ENCODE results near the gene METTL16.

Gene METTL16

GRCh38 chr17:2384439-2385127 lies 127.1 kb downstream of the METTL16 start:
- no peak for DNase-seq (ENCODE audit: low read depth)
- no peak for TF ChIP-seq CTCF (IDR thresholded peaks at IDR 0.05; ENCODE audit: control insufficient read depth, insufficient read depth, low read depth, low read length, missing control alignments)
- H3K4me3 ChIP-seq (ENCODE audit: control insufficient read depth, low read depth, low read length): no peak overlapping the region

GRCh38 chr17:2383628-2384167 lies 128.0 kb downstream of the METTL16 start:
- no peak overlapping the region for H3K4me3 ChIP-seq (ENCODE audit: control insufficient read depth, low read depth, low read length)
- no peak for TF ChIP-seq CTCF (IDR thresholded peaks at IDR 0.05; ENCODE audit: control insufficient read depth, insufficient read depth, low read depth, low read length, missing control alignments)
- no peak for DNase-seq (ENCODE audit: low read depth)

- no peak overlapping the region for H3K4me3 ChIP-seq (ENCODE audit: control insufficient read depth, low read depth, low read length)
- DNase-seq (ENCODE audit: low read depth): no peak
- no peak for TF ChIP-seq CTCF (IDR thresholded peaks at IDR 0.05; ENCODE audit: control insufficient read depth, insufficient read depth, low read depth, low read length, missing control alignments)
Observed at GRCh38 chr17:2380950-2381649, 130.6 kb downstream of the METTL16 start.

- no peak overlapping the region for H3K4me3 ChIP-seq (ENCODE audit: control insufficient read depth, low read depth, low read length)
- DNase-seq (ENCODE audit: low read depth): no peak
- TF ChIP-seq CTCF (IDR thresholded peaks at IDR 0.05; ENCODE audit: control insufficient read depth, insufficient read depth, low read depth, low read length, missing control alignments): no peak
Observed at GRCh38 chr17:2380226-2380922, 131.3 kb downstream of the METTL16 start.

- H3K4me3 ChIP-seq (ENCODE audit: control insufficient read depth, low read depth, low read length): no peak overlapping the region
- TF ChIP-seq CTCF (IDR thresholded peaks at IDR 0.05; ENCODE audit: control insufficient read depth, insufficient read depth, low read depth, low read length, missing control alignments): no peak
- no peak for DNase-seq (ENCODE audit: low read depth)
Observed at GRCh38 chr17:2379489-2380225, 132.0 kb downstream of the METTL16 start.

GRCh38 chr17:2378905-2379304 lies 132.8 kb downstream of the METTL16 start:
- no peak overlapping the region for H3K4me3 ChIP-seq (ENCODE audit: control insufficient read depth, low read depth, low read length)
- no peak for DNase-seq (ENCODE audit: low read depth)
- no peak for TF ChIP-seq CTCF (IDR thresholded peaks at IDR 0.05; ENCODE audit: control insufficient read depth, insufficient read depth, low read depth, low read length, missing control alignments)

All from AG09309 (cell line).